C4-2B (cell line): Measurements from ENCODE around the gene GPR153.

Source experiments
- CTCF ChIP-seq: fragments of 450-650 bp; conservative IDR thresholded peaks from 2 replicates; pipeline ENCODE4 v1.5.1; 2017; ENCODE audit warnings: mild to moderate bottlenecking
- ZFX ChIP-seq: fragments of 450-650 bp; IDR thresholded peaks from 2 replicates; pipeline ENCODE4 v1.6.1; 2017

- TF ChIP-seq CTCF (no peak), ZFX (no peak)
Measured at GRCh38 chr1:6298530-6298929, 37.6 kb upstream of the GPR153 start.
